GM04504 (cell line): ENCODE data around the gene ABCA13.
"Not testable (repeated sequence)": the region's sequence is repeated elsewhere in the genome, so short reads cannot be mapped to it uniquely, and the experiment has no call there.

Source experiments
- DNase-seq: peaks from one replicate; pipeline ENCODE4 v3.0.0-alpha.2; 2012; ENCODE audit warnings: low read depth

Gene ABCA13

GRCh38 chr7:48173756-48174382, 2.6 kb downstream of the ABCA13 start:
- DNase-seq: no peak

DNA sequence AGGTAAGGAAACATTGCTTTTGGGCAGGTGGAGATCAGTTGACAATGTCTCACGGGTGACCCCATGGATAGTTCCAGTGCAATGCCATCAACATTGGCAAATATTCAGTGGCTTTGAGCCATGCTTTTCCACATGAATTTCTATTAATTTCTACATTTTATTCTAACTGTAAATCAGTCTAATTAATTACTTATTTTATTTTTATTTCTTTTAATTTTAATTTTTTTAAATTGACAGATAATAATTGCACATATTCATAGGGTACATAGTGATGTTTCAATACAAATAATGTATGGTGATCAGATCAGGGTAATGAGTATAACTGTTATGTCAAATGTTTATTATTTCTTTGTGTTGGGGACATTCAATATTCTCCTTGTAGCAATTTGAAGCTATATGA, 3.8 kb downstream of the ABCA13 start:
- DNase-seq: no peak

- DNase-seq: no peak
Observed at GRCh38 chr7:48176356-48176893, 5.2 kb downstream of the ABCA13 start.

DNA sequence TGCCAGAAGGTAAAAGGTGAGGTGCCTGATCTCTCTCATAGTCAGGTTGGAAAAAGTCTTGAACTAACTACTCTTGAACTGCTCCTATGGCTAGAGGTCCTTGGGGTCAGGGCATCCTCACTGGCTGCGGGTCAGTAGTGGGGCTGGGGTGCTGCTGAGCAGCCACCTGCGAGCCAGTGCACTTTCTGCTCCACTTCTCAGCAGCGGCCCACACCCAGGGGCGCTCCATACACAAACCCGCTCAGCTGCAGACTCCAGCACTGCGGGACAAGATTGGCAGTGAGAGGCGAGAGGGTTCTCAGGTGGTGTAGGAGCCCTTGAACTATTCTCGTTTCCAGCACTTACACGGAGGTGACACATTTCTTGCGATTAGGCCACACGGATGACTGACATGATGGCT, 6.0 kb downstream of the ABCA13 start:
- no peak for DNase-seq

- DNase-seq: no peak
Observed at GRCh38 chr7:48179496-48180030, 8.3 kb downstream of the ABCA13 start.

DNA sequence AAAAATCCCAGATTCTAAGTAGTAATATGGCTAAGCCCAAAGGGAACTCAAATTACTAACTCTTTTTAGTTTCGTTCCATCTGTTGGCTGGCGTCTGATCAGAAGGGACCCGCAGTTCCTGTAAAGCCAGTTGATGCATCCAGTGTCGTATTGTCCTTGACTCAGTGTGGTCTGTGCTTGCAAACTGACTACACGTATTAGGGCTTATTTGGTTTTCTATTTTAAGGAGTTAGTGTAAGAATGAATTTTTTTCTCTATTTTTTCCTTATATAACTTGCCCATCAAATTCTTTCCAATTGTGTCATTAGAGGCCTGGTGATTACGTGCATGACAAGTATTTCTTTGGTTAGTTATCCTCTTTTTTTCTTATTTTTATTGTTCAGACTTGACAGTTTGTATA, 9.7 kb downstream of the ABCA13 start:
- peak; percentile 44 for DNase-seq

GRCh38 chr7:48182718-48183369, 11.6 kb downstream of the ABCA13 start:
- peak; percentile 17 for DNase-seq

DNA sequence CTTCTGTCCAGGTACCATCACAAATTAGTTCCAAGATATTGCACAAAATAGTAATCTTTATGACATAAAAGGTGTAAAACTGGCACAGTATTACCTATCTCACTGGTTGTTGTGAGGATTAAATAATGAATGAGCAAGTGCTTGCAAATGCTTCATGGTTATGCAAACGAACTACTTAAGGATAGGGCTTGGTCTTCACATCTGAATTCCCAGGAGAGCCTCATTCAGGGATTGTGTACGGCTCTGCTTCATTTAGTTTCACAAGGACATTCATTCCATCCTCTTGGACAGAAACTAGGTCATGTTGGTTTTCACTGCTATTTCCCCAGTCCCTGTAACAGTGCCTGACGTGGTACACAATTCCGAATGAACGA, 12.1 kb downstream of the ABCA13 start:
- no peak for DNase-seq

DNA sequence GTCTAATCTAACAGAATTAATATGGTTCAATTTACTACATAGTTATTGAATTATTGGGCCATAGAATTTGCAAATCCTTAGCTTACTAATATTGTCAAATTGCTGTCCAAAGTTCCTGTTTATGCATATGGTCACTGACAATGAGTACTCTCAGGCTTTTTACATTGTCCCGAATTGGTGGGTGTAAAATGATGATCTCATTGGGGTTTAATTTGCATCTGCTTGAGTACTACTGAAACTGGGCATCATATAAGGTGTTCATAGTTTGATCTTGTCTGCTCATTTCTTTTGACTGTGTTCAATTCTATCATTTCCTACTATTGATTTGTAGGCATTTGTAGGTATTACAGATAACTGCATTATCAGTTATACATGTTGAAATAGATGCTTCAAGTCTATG, 12.7 kb downstream of the ABCA13 start:
- DNase-seq: no peak

DNA sequence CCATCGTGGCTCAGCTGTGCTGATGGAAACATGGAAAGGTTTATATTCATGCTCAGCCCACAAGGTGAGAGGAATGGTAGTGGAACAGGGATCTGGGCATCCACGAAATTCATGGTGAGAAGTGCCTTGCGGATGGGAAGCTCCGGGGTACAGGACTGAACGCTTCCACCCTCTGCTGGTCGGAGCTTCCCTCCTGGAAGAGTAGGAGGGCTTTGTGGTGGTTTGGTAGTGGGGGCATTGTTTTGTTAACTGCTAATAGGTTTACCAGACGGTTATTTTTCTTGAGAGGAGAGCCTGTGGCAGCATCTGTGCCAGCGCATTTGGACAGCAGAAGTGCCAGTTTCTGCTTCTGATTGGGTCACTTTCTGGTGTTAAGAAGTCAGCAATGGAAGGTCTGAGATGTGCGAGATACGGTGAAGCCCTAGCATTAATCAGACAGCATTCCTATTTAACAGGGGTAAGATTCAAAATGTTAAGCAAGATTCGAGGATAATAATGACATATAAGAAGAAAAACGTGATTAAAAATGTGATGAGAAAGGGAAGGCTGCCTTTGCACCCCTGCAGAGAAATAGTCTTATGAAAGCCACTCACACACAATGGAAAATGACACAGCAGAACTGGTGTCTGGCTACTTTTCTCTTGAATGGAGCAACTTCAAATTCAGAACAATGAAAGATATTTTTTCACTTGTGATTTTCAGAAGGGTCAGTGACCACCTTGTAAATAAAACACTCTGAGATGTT, 17.7 kb downstream of the ABCA13 start:
- no peak for DNase-seq

- DNase-seq: no peak
Observed at GRCh38 chr7:48192996-48193395, 21.7 kb downstream of the ABCA13 start.

- no peak for DNase-seq
Observed at GRCh38 chr7:48193421-48193820, 22.2 kb downstream of the ABCA13 start.

DNA sequence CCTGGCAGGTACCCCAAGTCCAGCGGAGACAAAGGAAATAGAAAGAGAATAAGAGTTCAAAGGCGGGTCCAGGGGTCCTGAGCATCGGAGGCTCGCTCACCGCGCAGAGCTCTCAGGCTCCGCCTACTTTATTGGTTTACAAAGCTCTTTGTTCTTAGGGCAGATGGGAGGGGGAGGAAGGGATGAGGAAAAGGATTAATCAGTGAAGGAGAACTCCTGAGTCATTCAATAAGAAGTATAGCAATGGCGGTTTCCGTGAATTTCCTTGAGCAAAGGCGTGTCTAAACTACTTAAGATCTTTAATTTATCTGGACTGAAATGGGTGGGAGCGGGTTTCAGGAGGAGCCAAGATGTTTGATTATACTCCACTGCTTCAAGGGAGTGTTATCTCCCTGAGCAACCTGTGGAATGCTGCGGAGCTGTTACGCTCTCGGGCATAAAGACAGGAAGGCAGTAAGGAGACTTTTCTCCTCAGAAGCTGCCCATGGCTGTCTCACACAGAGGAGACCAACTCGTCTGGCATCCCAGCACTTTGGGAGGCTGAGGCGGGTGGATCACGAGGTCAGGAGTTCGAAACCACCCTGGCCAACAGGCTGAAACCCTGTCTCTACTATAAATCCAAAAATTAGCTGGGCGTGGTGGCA, 29.8 kb downstream of the ABCA13 start:
- DNase-seq: not testable (repeated sequence)

DNA sequence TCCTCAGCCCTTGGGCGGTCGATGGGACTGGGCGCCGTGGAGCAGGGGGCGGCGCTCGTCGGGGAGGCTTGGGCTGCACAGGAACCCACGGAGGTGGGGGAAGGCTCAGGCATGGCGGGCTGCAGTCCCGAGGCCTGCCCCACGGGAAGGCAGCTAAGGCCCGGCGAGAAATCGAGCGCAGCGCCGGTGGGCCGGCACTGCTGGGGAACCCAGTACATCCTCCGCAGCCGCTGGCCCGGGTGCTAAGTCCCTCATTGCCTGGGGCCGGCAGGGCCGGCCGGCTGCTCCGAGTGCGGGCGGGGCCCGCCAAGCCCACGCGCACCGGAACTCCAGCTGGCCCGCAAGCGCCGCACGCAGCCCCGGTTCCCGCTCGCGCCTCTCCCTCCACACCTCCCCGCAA, 31.7 kb downstream of the ABCA13 start:
- not testable (repeated sequence) for DNase-seq

GRCh38 chr7:48207155-48207675, 36.0 kb downstream of the ABCA13 start:
- no peak for DNase-seq

DNA sequence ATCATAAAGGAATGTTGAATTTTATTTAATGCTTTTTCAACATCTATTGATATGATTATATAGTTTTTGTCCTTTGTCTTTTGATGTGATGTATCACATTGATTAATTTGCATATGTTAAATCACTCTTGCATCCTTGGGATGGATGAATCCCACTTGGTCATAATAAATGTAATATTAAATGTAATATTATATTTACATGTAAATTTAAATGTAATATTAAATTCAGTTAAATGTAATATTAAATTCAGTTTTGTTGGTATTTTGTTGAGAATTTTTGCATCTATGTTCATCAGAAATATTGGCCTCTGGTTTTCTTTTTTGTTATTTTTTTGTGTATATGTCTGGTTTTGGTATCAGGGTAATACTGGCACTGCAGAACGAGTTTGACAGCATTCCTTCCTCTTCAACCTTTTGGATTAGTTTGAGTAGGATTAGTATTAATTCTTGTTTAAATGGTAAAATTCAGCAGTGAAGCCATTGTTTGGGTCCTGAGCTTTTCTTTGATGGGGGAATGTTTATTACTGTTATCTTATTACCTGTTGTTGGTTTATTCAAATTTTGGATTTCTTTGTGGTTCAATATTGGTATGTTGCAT, 37.8 kb downstream of the ABCA13 start:
- no peak for DNase-seq

- DNase-seq: no peak
Observed at GRCh38 chr7:48213226-48213625, 42.0 kb downstream of the ABCA13 start.

- no peak for DNase-seq
Observed at GRCh38 chr7:48217266-48217665, 46.0 kb downstream of the ABCA13 start.

DNA sequence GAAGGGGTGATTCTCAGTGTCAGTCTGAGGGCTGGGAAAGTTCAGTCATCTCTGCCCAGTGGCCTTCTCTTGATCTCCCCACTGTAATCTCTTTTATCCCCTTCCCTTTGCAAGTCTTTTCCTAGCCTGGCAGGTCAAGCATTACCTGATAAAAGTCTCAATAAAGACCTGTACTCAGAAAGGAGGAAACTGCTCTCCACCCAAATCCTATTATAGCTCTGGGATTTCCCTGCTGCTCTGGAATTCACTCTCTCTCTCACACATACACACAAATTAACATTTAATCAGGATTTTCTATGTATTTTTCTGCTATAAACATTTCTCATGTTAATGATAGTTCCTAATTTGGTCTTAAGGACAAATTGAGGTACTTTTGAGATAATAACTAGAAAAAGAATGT, 46.5 kb downstream of the ABCA13 start:
- no peak for DNase-seq

GRCh38 chr7:48224042-48224441, 52.8 kb downstream of the ABCA13 start:
- no peak for DNase-seq

GRCh38 chr7:48225101-48225500, 53.8 kb downstream of the ABCA13 start:
- no peak for DNase-seq

- DNase-seq: no peak
Observed at GRCh38 chr7:48237354-48237753, 66.1 kb downstream of the ABCA13 start.
